Thymus (tissue), 11 donors: ENCODE results near the gene LRRC45. TPM values are rescaled to one million over a fixed set of nuclear protein-coding genes. Genes with fewer than 3 reads are reported as not detected.

Experiments used
- DNase-seq, 9 donors: peaks; one replicate each; pipeline ENCODE4 v3.0.0-alpha.2; 2013; ENCODE audit warnings: low spot score in 9 of 9, low read depth in 6 of 9, missing footprints in 1 of 9
- H3K27ac ChIP-seq, 2 donors: one replicate each; pipeline ENCODE4 v1.5.1; 2013; ENCODE audit warnings: control low read depth in 1 of 2, low read depth in 1 of 2, low read length in 1 of 2, mild to moderate bottlenecking in 1 of 2, moderate library complexity in 1 of 2
- H3K27me3 ChIP-seq, 2 donors: one replicate each; pipeline ENCODE4 v1.5.1; 2013; ENCODE audit warnings: low read length in 1 of 2; ENCODE audit not compliant: control insufficient read depth in 2 of 2, insufficient read depth in 1 of 2
- H3K36me3 ChIP-seq, 2 donors: one replicate each; pipeline ENCODE4 v1.5.1; 2013; ENCODE audit warnings: low read length in 1 of 2, mild to moderate bottlenecking in 1 of 2, moderate library complexity in 1 of 2; ENCODE audit not compliant: control insufficient read depth in 2 of 2, insufficient read depth in 2 of 2
- H3K4me1 ChIP-seq, 2 donors: one replicate each; pipeline ENCODE4 v1.5.1; 2013; ENCODE audit warnings: low read length in 2 of 2; ENCODE audit not compliant: control insufficient read depth in 2 of 2, insufficient read depth in 2 of 2
- H3K4me3 ChIP-seq, 2 donors: one replicate each; pipeline ENCODE4 v1.5.1; 2013; ENCODE audit warnings: low read length in 2 of 2, control low read depth in 1 of 2, mild to moderate bottlenecking in 1 of 2
- H3K9me3 ChIP-seq, 2 donors: one replicate each; pipeline ENCODE4 v1.5.1; 2013; ENCODE audit warnings: low read length in 1 of 2, mild to moderate bottlenecking in 1 of 2; ENCODE audit not compliant: control insufficient read depth in 2 of 2, insufficient read depth in 1 of 2
- WGBS: extraction: QIAGEN DNeasy Blood & Tissue Kit; methylation state at CpG from one replicate; pipeline ENCODE4 v1.1.7; 2013; 5-methylcytosine and 5-hydroxymethylcytosine counted together
- polyA plus RNA-seq: library from polyadenylated mRNA; stranded (reverse); fragments of 200-250 nt; gene quantifications from one replicate; pipeline ENCODE4 v1.2.3, GENCODE V29; 2013
- total RNA-seq: library from RNA; stranded (reverse); fragments of 120-200 nt; gene quantifications from one replicate; pipeline ENCODE4 v1.2.4, GENCODE V29; 2013
- donor health status: healthy.

The LRRC45 gene
- total and polyA plus RNA-seq, 2 donors = 15.2 to 20.7 TPM

- no peak for DNase-seq
- Histone ChIP-seq H3K4me1 (peaks cover 16 to 22% of the 10 kb centered on the region in 2 donors), H3K9me3 (no peaks in the 10 kb centered on the region), H3K36me3 (peaks cover 42 to 52% of the 10 kb centered on the region in 2 donors), H3K27ac (no peak overlapping the region), H3K4me3 (peak overlapping the region; percentile 42 to 94), H3K27me3 (no peaks in the 10 kb centered on the region)
- 23% methylated on average over 79 of the region's 79 CpGs for WGBS
These were observed 27.9 kb downstream of the LRRC45 start for GRCh38 chr17:82050761-82051641.

- no peaks in the 10 kb centered on the region for H3K27me3 ChIP-seq
- peaks cover 16 to 22% of the 10 kb centered on the region in 2 donors for H3K4me1 ChIP-seq
- H3K9me3 ChIP-seq = no peaks in the 10 kb centered on the region
- peaks cover 48 to 58% of the 10 kb centered on the region in 2 donors for H3K36me3 ChIP-seq
- under 1% methylated on average over 94 of the region's 94 CpGs for WGBS
- DNase-seq = peak in 7 of 9 donors; percentile 30 to 86 (median 64)
- H3K27ac ChIP-seq = peak within 1 kb of the TSS in 1 of 2 donors; percentile 36
- peak within 1 kb of the TSS; percentile 74 to 94 for H3K4me3 ChIP-seq
These were observed 28.9 kb downstream of the LRRC45 start, which contains the start of the genes GPS1 and RFNG for GRCh38 chr17:82051776-82052637. Gene GPS1, plus strand, starts transcription at chr17:82051898. Its CDS starts 34 bp downstream, at chr17:82051932. Gene RFNG, minus strand, starts transcription at chr17:82051811. Its CDS starts 45 bp downstream, at chr17:82051766.

GRCh38 chr17:82052638-82053059 is 29.5 kb downstream of the LRRC45 start:
- 45% methylated on average over 19 of the region's 19 CpGs for WGBS
- Histone ChIP-seq H3K36me3 (peaks cover 51 to 61% of the 10 kb centered on the region in 2 donors), H3K4me1 (peaks cover 16 to 22% of the 10 kb centered on the region in 2 donors)

GRCh38 chr17:82053130-82053529 is 30.0 kb downstream of the LRRC45 start:
- Histone ChIP-seq H3K4me3 (no peak overlapping the region), H3K27ac (no peak overlapping the region), H3K9me3 (no peaks in the 10 kb centered on the region), H3K4me1 (peaks cover 16 to 22% of the 10 kb centered on the region in 2 donors), H3K36me3 (peaks cover 53 to 61% of the 10 kb centered on the region in 2 donors), H3K27me3 (no peaks in the 10 kb centered on the region)
- DNase-seq = no peak
- WGBS = 97% methylated on average over 19 of the region's 19 CpGs

More at GRCh38 chr17:82052638-82053059, 29.5 kb downstream of the LRRC45 start:
- Histone ChIP-seq H3K27ac (no peak overlapping the region), H3K9me3 (no peaks in the 10 kb centered on the region), H3K27me3 (no peaks in the 10 kb centered on the region), H3K4me3 (peak overlapping the region; percentile 74 to 94)
- no peak for DNase-seq

- DNase-seq = no peak
- H3K4me3 ChIP-seq = no peak overlapping the region
- H3K9me3 ChIP-seq = no peaks in the 10 kb centered on the region
- H3K27me3 ChIP-seq = no peaks in the 10 kb centered on the region
- no peak overlapping the region for H3K27ac ChIP-seq
- peaks cover 57 to 61% of the 10 kb centered on the region in 2 donors for H3K36me3 ChIP-seq
- WGBS = 98% methylated on average over 28 of the region's 28 CpGs
- H3K4me1 ChIP-seq = peaks cover 16 to 22% of the 10 kb centered on the region in 2 donors
These were observed 30.6 kb downstream of the LRRC45 start for GRCh38 chr17:82053556-82054263.

- Histone ChIP-seq H3K4me3 (no peak overlapping the region), H3K36me3 (peaks cover 61 to 67% of the 10 kb centered on the region in 2 donors), H3K27me3 (no peaks in the 10 kb centered on the region), H3K27ac (no peak overlapping the region), H3K4me1 (peaks cover 16 to 22% of the 10 kb centered on the region in 2 donors), H3K9me3 (no peaks in the 10 kb centered on the region)
- no peak for DNase-seq
- WGBS = 98% methylated on average over 38 of the region's 38 CpGs
These were observed 31.4 kb downstream of the LRRC45 start for GRCh38 chr17:82054351-82055022.

GRCh38 chr17:82055023-82055964 is 32.2 kb downstream of the LRRC45 start:
- H3K27me3 ChIP-seq = no peaks in the 10 kb centered on the region
- no peak overlapping the region for H3K4me3 ChIP-seq
- DNase-seq = no peak
- no peak overlapping the region for H3K27ac ChIP-seq
- WGBS = 95% methylated on average over 26 of the region's 26 CpGs
- H3K4me1 ChIP-seq = peaks cover 16 to 22% of the 10 kb centered on the region in 2 donors
- no peaks in the 10 kb centered on the region for H3K9me3 ChIP-seq
- H3K36me3 ChIP-seq = peaks cover 66 to 70% of the 10 kb centered on the region in 2 donors
